SU-DHL-6 (cell line): ENCODE measurements around the gene RAB3C.

Source experiments
- H2AFZ ChIP-seq: fragments of 200-600 bp; sonication (generic); 2 replicates; pipeline ENCODE4 v1.6.1; 2014; ENCODE audit warnings: low read depth, mild to moderate bottlenecking, moderate library complexity, mixed read lengths, antibody characterized with exemption, low read length; ENCODE audit not compliant: severe bottlenecking
- H3F3A ChIP-seq: fragments of 200-600 bp; shearing (Covaris generic); 2 replicates; pipeline ENCODE4 v1.6.0; 2016; ENCODE audit warnings: antibody characterized with exemption, mild to moderate bottlenecking; ENCODE audit not compliant: insufficient read depth
- H3K27ac ChIP-seq: fragments of 200-600 bp; sonication (generic); 2 replicates; pipeline ENCODE4 v1.5.1; 2016; ENCODE audit warnings: low read depth, mild to moderate bottlenecking, low read length, moderate library complexity, mixed read lengths
- H3K27me3 ChIP-seq: fragments of 200-600 bp; sonication (generic), shearing (Covaris generic); 2 replicates; pipeline ENCODE4 v1.6.0; 2014; ENCODE audit warnings: mild to moderate bottlenecking, low read length
- H3K36me3 ChIP-seq: fragments of 200-600 bp; sonication (generic); 2 replicates; pipeline ENCODE4 v1.6.1; 2014; ENCODE audit warnings: mild to moderate bottlenecking, low read length, mixed read lengths
- H3K4me2 ChIP-seq: fragments of 300-600, 200-600 bp; shearing (Covaris generic), sonication (generic); 2 replicates; pipeline ENCODE4 v1.6.0; 2014; ENCODE audit warnings: low read length, low read depth, mild to moderate bottlenecking; ENCODE audit not compliant: poor library complexity, severe bottlenecking
- H3K4me3 ChIP-seq: fragments of 200-600 bp; sonication (generic); 2 replicates; pipeline ENCODE4 v1.5.1; 2014; ENCODE audit warnings: antibody characterized with exemption, low read length, mild to moderate bottlenecking, mixed read lengths; ENCODE audit not compliant: insufficient read depth, poor library complexity, severe bottlenecking
- H3K79me2 ChIP-seq: fragments of 200-600 bp; sonication (generic); 2 replicates; pipeline ENCODE4 v1.6.1; 2014; ENCODE audit warnings: mild to moderate bottlenecking, low read length, moderate library complexity; ENCODE audit not compliant: insufficient read depth
- H3K9ac ChIP-seq: fragments of 200-600 bp; sonication (generic); 2 replicates; pipeline ENCODE4 v1.7.0; 2014; ENCODE audit warnings: mild to moderate bottlenecking, low read length
- H3K9me2 ChIP-seq: fragments of 200-600 bp; sonication (generic); replicated peaks from 2 replicates; pipeline ENCODE4 v1.6.1; 2014; ENCODE audit warnings: low read length; ENCODE audit not compliant: insufficient read depth
- H3K9me3 ChIP-seq: fragments of 200-600 bp; sonication (generic); 2 replicates; pipeline ENCODE4 v1.6.1; 2014; ENCODE audit warnings: low read length, mixed read lengths; ENCODE audit not compliant: insufficient read depth
- H4K20me1 ChIP-seq: fragments of 200-600 bp; sonication (generic); 2 replicates; pipeline ENCODE4 v1.6.1; 2014; ENCODE audit warnings: low read depth, mild to moderate bottlenecking, antibody characterized with exemption, low read length, moderate library complexity, mixed read lengths
- CTCF ChIP-seq: fragments of 200-600 bp; sonication (generic); IDR thresholded peaks from one replicate; pipeline ENCODE4 v1.5.1; 2017; ENCODE audit warnings: antibody characterized with exemption, mild to moderate bottlenecking, low read length, moderate library complexity; ENCODE audit not compliant: insufficient read depth, poor library complexity, severe bottlenecking
- EZH2phosphoT487 ChIP-seq: fragments of 200-600 bp; sonication (generic), shearing (Covaris generic); conservative IDR thresholded peaks from 2 replicates; pipeline ENCODE4 v1.6.1; 2018; ENCODE audit warnings: mild to moderate bottlenecking, antibody characterized with exemption, low read length, moderate library complexity, mixed read lengths

The RAB3C gene

DNA sequence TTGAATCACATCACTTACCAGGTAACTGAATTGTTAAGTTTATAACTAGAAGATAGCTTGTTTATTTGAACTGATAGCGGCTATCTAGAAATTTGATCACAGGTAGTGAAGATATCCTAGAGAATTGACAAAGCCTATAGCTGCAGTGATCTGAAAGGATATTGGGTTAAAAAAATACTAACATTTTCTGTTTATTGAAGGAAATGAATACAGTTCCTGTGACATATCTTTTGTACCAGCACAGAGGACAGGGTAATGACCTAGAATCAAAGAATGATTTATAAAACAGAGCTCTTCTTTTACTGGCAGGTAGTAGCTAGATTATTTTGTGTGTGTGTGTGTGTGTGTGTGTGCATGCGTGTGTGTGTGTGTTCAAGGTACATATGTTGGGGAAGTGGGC, 94.8 kb downstream of the RAB3C start:
- Histone ChIP-seq H3K4me3 (no peak overlapping the region), H3K9me3 (no peaks in the 10 kb centered on the region), H4K20me1 (no peaks in the 10 kb centered on the region), H3K27ac (no peak overlapping the region), H3K36me3 (no peaks in the 10 kb centered on the region), H3F3A (no peaks in the 10 kb centered on the region), H3K9ac (no peak overlapping the region), H3K79me2 (no peaks in the 10 kb centered on the region), H2AFZ (no peak overlapping the region), H3K9me2 (no peaks in the 10 kb centered on the region), H3K27me3 (no peaks in the 10 kb centered on the region), H3K4me2 (no peak overlapping the region)
- no peak for TF ChIP-seq EZH2phosphoT487
- TF ChIP-seq CTCF, result no peak

- Histone ChIP-seq H2AFZ (no peak overlapping the region), H3K27ac (no peak overlapping the region), H3F3A (no peaks in the 10 kb centered on the region), H4K20me1 (no peaks in the 10 kb centered on the region), H3K4me3 (no peak overlapping the region), H3K9me3 (no peaks in the 10 kb centered on the region), H3K27me3 (no peaks in the 10 kb centered on the region), H3K36me3 (no peaks in the 10 kb centered on the region), H3K9ac (no peak overlapping the region), H3K9me2 (no peaks in the 10 kb centered on the region), H3K4me2 (no peak overlapping the region), H3K79me2 (no peaks in the 10 kb centered on the region)
- no peak for TF ChIP-seq CTCF
- no peak for TF ChIP-seq EZH2phosphoT487
These were observed 97.6 kb downstream of the RAB3C start for GRCh38 chr5:58680503-58680902.

- H3K27ac ChIP-seq, result no peak overlapping the region
- H3K4me2 ChIP-seq, result no peak overlapping the region
- no peaks in the 10 kb centered on the region for H3K9me3 ChIP-seq
- H2AFZ ChIP-seq, result no peak overlapping the region
- H3K4me3 ChIP-seq, result no peak overlapping the region
- no peaks in the 10 kb centered on the region for H3F3A ChIP-seq
- no peaks in the 10 kb centered on the region for H3K9me2 ChIP-seq
- no peaks in the 10 kb centered on the region for H3K27me3 ChIP-seq
- H3K9ac ChIP-seq, result no peak overlapping the region
- H4K20me1 ChIP-seq, result no peaks in the 10 kb centered on the region
- no peaks in the 10 kb centered on the region for H3K36me3 ChIP-seq
- no peaks in the 10 kb centered on the region for H3K79me2 ChIP-seq
- TF ChIP-seq EZH2phosphoT487, result no peak
- no peak for TF ChIP-seq CTCF
These were observed 99.1 kb downstream of the RAB3C start for GRCh38 chr5:58681943-58682342.

GRCh38 chr5:58683567-58683966, 100.7 kb downstream of the RAB3C start:
- Histone ChIP-seq H3K4me2 (no peak overlapping the region), H3K9me3 (no peaks in the 10 kb centered on the region), H3F3A (no peaks in the 10 kb centered on the region), H4K20me1 (no peaks in the 10 kb centered on the region), H3K36me3 (no peaks in the 10 kb centered on the region), H3K4me3 (no peak overlapping the region), H3K9me2 (no peaks in the 10 kb centered on the region), H3K79me2 (no peaks in the 10 kb centered on the region), H3K27ac (no peak overlapping the region), H3K27me3 (no peaks in the 10 kb centered on the region), H3K9ac (no peak overlapping the region), H2AFZ (no peak overlapping the region)
- no peak for TF ChIP-seq EZH2phosphoT487
- no peak for TF ChIP-seq CTCF
